HepG2 (cell line): Measurements from ENCODE around the gene QSOX2.

ENCODE experiments used
- CBX5 ChIP-seq: sonication (generic); formaldehyde crosslinking; IDR thresholded peaks from 2 replicates; pipeline ENCODE4 v1.4.0; 2020; ENCODE audit warnings: missing genetic modification reagents, borderline replicate concordance
- JUND ChIP-seq: sonication (generic); formaldehyde crosslinking; IDR thresholded peaks from 2 replicates; pipeline ENCODE4 v1.8.0; 2022; ENCODE audit warnings: mild to moderate bottlenecking, missing genetic modification reagents
- MTA3 ChIP-seq: sonication (generic); formaldehyde crosslinking; IDR thresholded peaks from 2 replicates; pipeline ENCODE4 v1.4.0; 2020; ENCODE audit warnings: missing genetic modification reagents
- POLR2A ChIP-seq, 2 experiments: IDR thresholded peaks; 2 replicates each; pipeline ENCODE4 v1.6.1; 2011; ENCODE audit warnings: low read depth in 2 of 2, low read length in 2 of 2, mild to moderate bottlenecking in 1 of 2, moderate library complexity in 1 of 2; ENCODE audit not compliant: insufficient read depth in 1 of 2
- SALL1 ChIP-seq: sonication (generic); formaldehyde crosslinking; IDR thresholded peaks from 2 replicates; pipeline ENCODE4 v1.8.0; 2022; ENCODE audit warnings: mild to moderate bottlenecking, missing genetic modification reagents
- ZNF83 ChIP-seq: sonication (generic); formaldehyde crosslinking; IDR thresholded peaks from 2 replicates; pipeline ENCODE4 v1.4.0; 2020; ENCODE audit warnings: missing genetic modification reagents, mild to moderate bottlenecking, borderline replicate concordance
- TF ChIP-seq, protein P1 (sequence below): sonication (generic); formaldehyde crosslinking; conservative IDR thresholded peaks from 2 replicates; pipeline ENCODE4 v1.8.0; 2022; ENCODE audit warnings: low read depth, missing genetic modification reagents

DNA sequence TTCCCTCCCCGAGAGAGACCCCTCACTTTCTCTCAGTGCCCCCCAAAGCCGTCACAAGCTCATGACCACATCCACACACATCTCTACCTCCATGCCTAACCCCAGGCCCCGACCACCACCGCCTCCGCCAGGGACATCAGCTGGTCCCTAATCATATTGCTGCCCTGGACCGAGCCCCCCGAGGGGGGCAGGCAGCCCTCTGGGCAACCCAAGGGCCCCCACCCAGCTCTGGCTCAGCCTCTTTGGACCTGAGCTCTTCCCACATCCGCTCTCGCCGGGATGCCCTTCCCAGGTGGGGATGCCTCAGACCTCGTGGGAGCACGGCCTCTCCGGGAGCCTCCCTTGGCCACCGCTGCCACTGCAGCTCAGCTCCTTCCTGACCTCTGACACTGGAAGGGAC, 59.2 kb downstream of the QSOX2 start:
- TF ChIP-seq, protein P1, sequence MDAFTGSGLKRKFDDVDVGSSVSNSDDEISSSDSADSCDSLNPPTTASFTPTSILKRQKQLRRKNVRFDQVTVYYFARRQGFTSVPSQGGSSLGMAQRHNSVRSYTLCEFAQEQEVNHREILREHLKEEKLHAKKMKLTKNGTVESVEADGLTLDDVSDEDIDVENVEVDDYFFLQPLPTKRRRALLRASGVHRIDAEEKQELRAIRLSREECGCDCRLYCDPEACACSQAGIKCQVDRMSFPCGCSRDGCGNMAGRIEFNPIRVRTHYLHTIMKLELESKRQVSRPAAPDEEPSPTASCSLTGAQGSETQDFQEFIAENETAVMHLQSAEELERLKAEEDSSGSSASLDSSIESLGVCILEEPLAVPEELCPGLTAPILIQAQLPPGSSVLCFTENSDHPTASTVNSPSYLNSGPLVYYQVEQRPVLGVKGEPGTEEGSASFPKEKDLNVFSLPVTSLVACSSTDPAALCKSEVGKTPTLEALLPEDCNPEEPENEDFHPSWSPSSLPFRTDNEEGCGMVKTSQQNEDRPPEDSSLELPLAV (CRISPR knock-in tag) = no peak
- no peak for TF ChIP-seq ZNF83 (CRISPR knock-in tag)
- no peak for TF ChIP-seq CBX5 (CRISPR knock-in tag)
- no peak for TF ChIP-seq POLR2A (IDR thresholded peaks at IDR 0.05; ENCODE audit: insufficient read depth in 1 of 2, low read depth in 2 of 2, low read length in 2 of 2)
- no peak for TF ChIP-seq MTA3 (CRISPR knock-in tag)
- TF ChIP-seq JUND (CRISPR knock-in tag) = no peak
- no peak for TF ChIP-seq SALL1 (CRISPR knock-in tag)
